ENCODE measurements around the gene SPRYD4.
A peak's percentile ranks its signal among the peaks of the same experiment; 100 is the strongest.
"Not testable (repeated sequence)": the region's sequence is repeated elsewhere in the genome, so short reads cannot be mapped to it uniquely, and the experiment has no call there.

The SPRYD4 gene

GRCh38 chr12:56468216-56469006 lies at the start of gene SPRYD4:
TSS of gene SPRYD4 (plus strand) at chr12:56468578. CDS start at chr12:56468592, 14 bp downstream.
- DNase-seq = peak; percentile 93 to 94

- no peak for DNase-seq
Observed at GRCh38 chr12:56420411-56420810, 48.0 kb upstream of the SPRYD4 start.

- DNase-seq = no peak
Observed at GRCh38 chr12:56425193-56425592, 43.2 kb upstream of the SPRYD4 start.

- no peak for DNase-seq
Observed at GRCh38 chr12:56425940-56426438, 42.4 kb upstream of the SPRYD4 start.

- no peak for DNase-seq
Observed at GRCh38 chr12:56431288-56431687, 37.1 kb upstream of the SPRYD4 start.

GRCh38 chr12:56431850-56432249 lies 36.5 kb upstream of the SPRYD4 start:
- DNase-seq = no peak

- DNase-seq = no peak
Observed at GRCh38 chr12:56434828-56435227, 33.5 kb upstream of the SPRYD4 start.

GRCh38 chr12:56437430-56438176 lies 30.8 kb upstream of the SPRYD4 start:
- DNase-seq = no peak

- not testable (repeated sequence) for DNase-seq
Observed at GRCh38 chr12:56443208-56443607, 25.2 kb upstream of the SPRYD4 start.

GRCh38 chr12:56448860-56449621 lies 19.3 kb upstream of the SPRYD4 start, which contains the start of gene TIMELESS:
TSS of gene TIMELESS (minus strand) at chr12:56449426. CDS start at chr12:56434170, 15,256 bp downstream.
- DNase-seq = peak; percentile 87 to 89

GRCh38 chr12:56449622-56449984 lies 18.8 kb upstream of the SPRYD4 start:
- no peak for DNase-seq

GRCh38 chr12:56450241-56450640 lies 18.1 kb upstream of the SPRYD4 start:
- DNase-seq = no peak

- no peak for DNase-seq
Observed at GRCh38 chr12:56451147-56451546, 17.2 kb upstream of the SPRYD4 start.

- DNase-seq = no peak
Observed at GRCh38 chr12:56454557-56454956, 13.8 kb upstream of the SPRYD4 start, which contains the start of gene MIP. TSS of gene MIP (minus strand) at chr12:56454657. CDS start at chr12:56454613, 44 bp downstream.

GRCh38 chr12:56457817-56458216 lies 10.6 kb upstream of the SPRYD4 start:
- no peak for DNase-seq

GRCh38 chr12:56461235-56462159 lies 6.9 kb upstream of the SPRYD4 start:
- no peak for DNase-seq

- DNase-seq = no peak
Observed at GRCh38 chr12:56462565-56462964, 5.8 kb upstream of the SPRYD4 start.

- DNase-seq = peak; percentile 14 to 27
Observed at GRCh38 chr12:56469007-56469930, 891 bp downstream of the SPRYD4 start.

- no peak for DNase-seq
Observed at GRCh38 chr12:56474389-56474788, 6.0 kb downstream of the SPRYD4 start.

- DNase-seq = no peak
Observed at GRCh38 chr12:56476143-56476542, 7.8 kb downstream of the SPRYD4 start.

GRCh38 chr12:56476972-56477432 lies 8.6 kb downstream of the SPRYD4 start:
- no peak for DNase-seq

Measured in stimulated activated CD4-positive, alpha-beta T cell treated with anti-CD3 and anti-CD28 coated beads, Interleukin-2, amount 100 ng/mL, for 24 hours (primary cell).